HG02571 (cell line): ENCODE measurements around the gene GAD1.

Experiments used
- ATAC-seq: cut with Tn5 transposase; IDR thresholded peaks from one replicate; pipeline ENCODE4 v1.9.1; 2021; ENCODE audit warnings: mild to moderate bottlenecking, moderate library complexity; ENCODE audit not compliant: unreplicated experiment

Gene GAD1

DNA sequence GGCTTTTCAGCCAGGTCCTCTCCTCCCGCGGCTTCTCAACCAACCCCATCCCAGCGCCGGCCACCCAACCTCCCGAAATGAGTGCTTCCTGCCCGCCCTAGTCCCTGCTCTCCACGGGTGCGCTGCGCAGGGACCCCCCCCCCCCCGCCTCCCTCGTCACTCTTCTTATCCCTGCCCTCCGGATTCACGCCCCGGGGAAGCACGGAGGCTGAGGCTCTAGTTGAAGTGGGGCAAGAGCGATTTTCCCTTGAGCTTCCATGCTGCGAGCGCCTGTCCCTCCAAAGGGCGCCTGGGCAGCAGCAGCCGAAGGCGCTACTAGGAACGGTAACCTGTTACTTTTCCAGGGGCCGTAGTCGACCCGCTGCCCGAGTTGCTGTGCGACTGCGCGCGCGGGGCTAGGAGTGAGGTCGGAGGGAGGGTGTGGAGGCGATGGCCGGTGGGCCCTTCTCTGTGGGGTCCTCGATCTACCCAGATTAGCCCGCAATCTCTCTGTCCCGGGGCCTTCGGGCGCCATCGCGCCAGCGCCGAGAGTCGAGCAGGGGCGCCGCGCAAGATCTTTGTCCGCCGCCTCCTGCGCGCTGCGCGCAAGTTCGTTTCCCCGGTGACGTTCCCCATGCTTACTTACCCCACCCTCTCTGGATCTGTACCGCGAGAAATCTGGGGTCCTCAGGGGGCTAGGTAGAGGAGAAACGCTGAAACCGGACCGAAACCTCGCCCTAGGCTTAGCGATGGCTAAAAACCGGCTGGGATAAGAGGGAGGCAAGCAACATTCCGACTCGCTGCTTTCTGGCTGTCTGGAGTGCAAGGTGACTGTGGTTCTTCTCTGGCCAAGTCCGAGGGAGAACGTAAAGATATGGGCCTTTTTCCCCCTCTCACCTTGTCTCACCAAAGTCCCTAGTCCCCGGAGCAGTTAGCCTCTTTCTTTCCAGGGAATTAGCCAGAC lies 677 bp downstream of the GAD1 start:
- no peak for ATAC-seq

DNA sequence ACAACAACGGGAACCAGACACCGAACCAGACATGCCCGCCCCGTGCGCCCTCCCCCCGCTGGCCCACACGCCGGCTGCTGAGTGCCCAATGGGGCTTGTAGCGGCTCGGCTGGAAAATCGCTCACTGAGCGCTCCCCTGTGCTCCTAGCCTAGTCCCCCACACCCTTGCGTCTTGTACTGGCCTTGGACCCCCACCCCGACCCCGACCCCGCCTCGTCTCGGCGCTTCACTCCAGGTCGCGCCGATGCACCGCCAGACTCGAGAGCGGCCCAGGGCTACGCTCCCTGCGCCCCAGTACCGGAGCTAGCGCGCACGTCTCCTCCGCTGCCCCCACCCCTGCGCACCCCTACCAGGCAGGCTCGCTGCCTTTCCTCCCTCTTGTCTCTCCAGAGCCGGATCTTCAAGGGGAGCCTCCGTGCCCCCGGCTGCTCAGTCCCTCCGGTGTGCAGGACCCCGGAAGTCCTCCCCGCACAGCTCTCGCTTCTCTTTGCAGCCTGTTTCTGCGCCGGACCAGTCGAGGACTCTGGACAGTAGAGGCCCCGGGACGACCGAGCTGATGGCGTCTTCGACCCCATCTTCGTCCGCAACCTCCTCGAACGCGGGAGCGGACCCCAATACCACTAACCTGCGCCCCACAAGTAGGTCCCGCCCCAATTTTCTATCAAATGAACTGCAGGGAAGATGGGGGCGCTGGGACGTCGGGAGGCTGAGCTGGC lies 1.5 kb downstream of the GAD1 start:
- no peak for ATAC-seq

DNA sequence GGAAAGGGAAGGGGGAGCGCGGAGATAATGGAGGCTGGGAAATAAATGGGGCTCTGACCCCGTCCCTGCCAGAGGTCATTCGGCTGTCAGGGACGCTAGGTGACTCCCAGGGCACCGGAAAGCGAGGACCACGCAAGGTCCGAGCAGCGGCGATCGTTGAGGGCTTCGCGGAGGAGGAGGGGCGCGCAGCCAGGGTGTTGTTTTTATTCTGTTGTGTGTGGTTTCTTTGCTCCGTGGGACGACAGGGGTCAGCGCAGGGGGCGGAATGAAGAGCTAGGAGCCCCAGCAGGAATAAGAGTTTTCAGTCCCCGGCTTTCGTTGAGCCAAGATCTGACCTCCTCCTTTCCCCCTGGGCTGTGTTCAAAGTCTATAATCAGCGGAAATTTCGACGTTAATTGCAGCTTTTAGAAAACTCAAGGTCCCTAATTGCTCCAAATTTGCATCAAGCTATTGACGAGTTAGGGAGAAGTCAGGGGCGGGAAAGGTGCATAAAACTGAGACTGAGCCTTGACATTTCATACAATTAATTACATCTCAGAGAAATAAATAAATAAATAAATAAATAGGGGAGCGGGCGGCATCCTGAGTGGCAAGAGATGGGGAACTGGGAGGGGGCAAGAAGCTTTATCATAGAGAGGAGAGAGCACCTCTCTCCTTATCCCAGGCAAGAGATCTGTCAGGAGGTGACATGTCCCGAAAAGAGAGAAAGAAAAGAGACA lies 2.2 kb downstream of the GAD1 start:
- ATAC-seq = no peak

DNA sequence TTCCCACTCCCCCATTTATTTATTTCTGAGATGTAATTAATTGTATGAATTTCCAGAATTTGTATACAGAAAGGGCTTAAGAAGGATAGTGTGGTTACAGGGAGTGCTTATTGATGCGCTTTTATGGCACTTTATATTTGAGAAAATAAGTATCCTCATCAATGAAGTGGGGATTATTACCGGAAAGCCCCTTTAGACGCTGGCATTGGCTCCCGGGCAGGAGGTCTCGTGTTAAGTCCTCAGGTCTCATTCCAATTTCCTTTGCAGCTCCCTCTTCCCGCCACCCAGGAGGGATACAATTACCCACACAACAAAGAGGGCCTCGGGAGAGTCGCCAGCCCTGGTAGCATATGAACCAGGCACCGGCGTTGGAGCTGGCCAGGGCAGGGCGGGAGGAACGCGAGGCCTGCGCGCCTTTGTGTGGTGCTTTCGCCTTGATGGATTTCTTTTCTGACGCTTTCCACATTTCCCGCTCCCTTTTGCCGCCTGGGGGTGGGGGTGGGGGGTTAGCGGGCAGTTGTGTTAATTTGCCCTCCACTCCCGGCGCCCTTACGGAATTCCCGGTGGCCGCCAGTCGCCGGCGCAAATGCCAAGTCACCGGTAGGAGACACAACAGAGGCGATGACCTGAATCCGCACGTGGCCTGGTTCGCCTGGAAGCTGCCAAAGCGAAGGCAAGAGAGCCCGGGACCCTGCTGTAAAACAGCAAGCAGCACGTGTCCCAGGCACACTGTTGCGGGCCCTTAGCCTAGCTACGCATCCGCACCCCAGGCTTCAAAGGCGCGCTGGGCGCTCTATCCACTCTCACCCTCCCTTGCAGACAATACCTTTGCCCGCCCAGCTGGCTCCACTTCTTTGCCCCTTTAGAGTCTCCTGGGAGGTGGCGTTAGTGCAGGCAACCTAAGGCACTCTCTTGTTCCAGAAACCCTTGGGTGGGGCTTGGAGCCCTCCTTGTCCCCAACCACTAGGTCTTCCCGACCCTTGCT lies 3.3 kb downstream of the GAD1 start:
- ATAC-seq = no peak

DNA sequence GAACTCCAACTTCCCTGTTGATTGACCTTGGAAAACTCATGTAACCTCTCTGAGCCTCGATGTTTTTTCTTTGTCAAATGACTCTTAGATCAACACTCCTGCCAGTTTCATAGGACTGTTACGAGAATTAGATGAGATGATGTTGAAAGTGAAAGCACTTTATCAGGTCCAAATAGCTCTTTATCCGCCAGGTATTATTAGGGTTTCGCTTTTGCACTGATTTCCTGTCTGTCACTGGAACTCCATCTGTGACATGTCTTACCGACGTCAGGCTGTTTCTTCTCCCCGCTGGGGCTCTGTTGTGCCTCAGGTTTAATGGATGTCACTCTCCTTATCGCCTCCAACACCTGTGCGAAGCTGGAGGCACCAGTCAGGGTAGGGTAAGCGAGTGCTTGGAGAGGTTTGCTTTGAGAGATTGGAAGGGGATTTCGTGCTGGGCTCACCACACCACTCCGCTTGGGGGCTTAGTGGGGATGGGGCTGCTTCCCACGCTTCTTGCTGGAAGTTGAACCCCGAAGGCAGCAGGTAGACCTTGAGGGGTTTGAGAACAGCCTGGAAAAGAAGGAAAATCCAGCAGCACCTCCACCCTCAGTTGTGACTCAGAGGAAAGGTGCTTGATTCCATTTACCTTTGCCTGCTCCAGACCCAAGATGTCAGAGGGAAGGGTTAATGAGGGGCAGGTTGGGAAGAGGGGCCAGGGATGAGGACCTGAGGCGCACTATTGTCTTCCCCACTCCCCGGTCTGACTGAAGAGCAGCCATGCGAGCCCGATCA lies 4.3 kb downstream of the GAD1 start:
- no peak for ATAC-seq

DNA sequence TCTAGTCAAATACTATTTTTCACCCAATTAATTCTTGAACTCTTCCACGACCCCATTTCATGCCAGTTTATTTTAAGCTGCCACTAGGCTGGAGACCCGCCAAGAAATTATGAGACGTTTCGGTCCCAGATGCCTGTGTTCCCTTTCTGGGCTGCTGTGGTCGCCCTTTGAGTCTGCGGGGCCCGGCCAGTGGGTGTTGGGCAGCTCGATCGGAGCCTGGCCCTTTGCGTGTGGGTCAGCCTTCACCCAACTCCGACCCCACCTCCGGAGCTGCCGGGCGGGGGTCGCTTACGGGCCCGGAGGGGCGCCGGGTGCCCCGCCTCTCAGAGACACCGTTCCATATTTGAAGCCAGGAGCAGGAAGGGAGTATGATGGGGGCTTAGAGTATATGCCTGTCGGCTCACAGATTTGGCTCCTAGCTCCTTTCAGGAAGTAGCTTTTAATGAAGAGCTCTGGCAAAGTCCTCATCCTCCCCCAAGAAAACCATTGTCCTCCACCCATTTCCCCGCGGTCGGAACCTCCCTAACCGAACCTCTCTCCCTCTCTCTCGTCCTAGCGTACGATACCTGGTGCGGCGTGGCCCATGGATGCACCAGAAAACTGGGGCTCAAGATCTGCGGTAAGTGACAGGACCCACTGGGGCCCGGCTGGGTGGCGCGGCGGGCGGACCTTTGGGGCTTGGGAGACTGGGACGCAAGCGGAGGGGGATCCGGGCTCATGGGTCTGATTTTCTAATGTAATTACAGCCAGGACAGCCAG lies 5.0 kb downstream of the GAD1 start:
- no peak for ATAC-seq

DNA sequence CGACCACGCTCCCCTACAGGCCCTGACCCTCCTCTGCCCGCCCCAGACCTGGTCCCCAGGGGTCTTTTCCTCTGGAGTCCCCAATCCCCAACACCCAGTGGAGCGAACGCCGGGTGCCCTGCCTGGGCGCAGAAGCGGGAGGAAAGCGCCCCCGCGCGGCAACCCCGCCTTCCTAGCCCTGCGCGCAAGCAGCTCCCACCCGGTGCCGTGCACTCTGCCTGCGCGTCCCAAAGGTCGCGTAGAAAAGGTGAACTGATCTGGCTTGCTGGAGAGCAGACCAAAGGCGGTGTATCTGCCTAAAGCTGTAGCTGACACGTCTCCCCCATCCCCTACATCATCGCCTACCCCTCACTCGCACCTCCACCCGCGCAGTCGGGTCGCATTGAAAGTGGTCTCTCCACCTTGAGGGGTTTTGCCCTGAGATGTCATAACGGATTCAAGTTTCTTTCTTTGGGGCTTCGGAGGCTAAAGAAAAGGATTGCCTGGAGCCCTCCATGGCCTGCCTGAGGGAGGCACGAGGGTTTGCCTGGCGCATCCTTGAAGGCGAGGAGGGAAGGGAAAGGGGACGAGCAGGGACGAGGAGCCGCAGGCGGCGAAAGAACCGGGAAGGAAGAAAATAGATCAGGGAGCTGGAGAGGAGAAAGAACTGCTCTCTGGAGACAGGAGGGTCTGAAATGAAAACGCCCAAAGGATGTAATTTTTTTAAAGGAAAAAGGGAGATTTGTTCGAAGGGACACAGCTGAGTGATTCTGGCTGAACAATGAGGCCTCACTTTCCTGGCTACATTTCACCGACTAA lies 5.8 kb downstream of the GAD1 start:
- no peak for ATAC-seq

DNA sequence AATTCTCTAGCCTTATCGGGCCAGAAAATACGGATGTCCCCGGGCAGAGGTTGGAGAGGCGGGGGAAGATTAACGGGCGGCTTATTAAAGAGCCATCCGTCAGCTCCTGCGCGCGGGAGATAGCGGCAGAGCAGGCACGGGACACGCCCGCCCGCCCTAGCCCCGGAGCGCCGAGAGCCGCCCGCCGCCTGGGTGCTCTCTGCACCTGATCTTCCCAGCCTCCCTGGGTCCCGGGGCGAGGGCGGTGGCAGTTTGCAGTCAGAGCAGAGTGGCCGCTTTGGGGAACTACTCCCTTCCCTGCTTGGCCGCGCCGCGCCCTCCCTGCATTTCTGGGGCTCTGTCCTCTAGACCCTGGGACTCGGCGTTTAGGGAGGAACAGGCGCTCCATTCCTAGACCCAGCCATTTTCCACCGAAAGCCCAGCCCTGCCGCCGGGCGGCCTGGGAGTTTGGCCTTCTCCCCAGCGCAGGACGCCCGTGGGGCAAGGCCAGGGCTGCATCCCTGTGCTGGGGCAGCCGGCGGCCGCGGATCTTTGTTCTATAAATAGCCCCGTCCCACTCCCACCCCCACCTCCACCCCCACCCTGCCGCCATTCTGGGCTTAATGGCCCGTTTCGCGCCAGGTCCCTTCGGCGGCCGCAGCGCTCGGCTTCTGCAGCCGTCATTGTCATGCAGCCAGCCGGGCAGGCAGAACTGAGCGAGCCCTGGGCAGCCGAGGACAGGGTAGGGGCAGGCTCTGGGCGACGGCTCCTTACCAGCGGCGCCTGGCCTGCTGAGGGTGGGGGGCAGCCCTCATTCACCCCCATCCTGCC lies 6.6 kb downstream of the GAD1 start:
- ATAC-seq = no peak

DNA sequence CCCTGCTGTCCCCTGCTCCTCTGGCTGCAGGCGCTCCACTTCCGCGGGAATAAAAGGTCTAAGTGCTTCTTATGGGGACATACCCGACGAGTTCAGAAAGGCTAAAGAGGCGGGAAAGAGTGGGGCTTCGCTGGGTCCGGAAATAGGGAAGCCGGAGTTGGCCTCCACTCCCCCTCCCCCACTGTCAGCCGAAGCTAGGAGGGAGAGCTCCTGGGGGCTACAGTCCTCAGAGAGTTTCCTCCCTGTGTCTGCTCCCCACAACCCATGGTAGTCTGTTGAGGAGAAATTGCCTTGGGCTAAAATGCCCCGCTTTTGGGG lies 7.2 kb downstream of the GAD1 start:
- ATAC-seq = no peak

DNA sequence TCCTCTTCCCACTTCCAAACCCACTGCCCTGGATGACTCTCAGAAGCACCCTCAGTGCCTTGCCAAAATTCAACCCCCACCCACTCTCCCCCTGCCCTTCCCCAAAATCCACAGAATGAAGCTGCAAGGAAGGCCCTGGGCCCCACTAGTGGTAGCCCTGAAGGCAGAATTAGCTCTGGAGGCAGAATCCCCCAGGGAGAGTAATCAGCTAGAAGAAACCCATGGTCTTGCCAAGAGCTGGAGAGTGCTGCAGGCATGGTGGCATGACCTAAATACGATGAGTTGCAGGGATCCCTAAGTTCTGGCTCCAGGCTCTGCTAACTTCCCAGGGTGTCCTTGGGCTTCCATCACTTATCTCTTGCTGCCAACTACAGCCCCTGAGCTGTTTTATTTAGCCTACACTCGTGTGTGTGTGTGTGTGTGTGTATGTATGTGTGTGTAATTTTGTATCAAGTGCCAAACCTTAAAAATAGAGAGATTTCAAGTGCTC lies 7.9 kb downstream of the GAD1 start:
- ATAC-seq = no peak

DNA sequence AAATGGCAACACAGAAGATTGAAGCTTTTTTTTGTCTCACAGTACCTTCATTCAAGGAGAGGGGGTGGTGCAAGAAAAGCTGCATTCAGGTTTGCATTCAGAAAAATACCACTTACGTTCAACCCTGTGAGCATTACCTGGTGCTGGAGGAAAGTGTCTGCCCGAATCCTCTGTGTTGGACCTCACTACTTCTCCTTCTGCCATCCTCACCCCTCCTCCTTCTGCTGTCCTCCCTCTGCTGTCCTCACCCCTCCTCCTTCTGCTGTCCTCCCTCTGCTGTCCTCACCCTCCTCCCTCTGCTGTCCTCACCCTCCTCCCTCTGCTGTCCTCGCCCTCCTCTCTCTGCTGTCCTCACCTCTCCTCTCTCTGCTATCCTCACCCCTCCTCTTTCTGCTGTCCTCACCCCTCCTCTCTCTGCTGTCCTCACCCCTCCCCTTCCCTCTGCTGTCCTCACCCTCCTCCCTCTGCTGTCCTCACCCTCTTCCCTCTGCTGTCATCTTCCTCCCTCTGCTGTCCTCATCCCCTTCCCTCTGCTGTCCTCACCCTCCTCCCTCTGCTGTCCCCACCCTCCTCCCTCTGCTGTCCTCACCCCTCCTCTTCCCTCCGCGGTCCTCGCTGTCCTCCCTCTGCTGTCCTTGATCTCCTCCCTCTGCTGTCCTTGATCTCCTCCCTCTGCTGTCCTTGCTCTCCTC lies 11.3 kb downstream of the GAD1 start:
- ATAC-seq = no peak

DNA sequence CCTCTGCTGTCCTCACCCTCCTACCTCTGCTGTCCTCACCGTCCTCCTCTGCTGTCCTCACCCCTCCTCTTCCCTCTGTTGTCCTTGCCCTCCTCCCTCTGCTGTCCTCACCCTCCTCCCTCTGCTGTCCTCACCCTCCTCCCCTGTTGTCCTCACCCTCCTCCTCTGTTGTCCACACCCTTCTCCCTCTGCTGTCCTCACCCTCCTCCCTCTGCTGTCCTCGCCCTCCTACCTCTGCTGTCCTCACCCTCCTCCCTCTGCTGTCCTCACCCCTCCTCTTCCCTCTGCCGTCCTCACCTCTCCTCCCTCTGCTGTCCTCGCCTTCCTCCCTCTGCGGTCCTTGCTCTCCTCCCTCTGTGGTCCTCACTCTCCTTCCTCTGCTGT lies 11.8 kb downstream of the GAD1 start:
- ATAC-seq = no peak

DNA sequence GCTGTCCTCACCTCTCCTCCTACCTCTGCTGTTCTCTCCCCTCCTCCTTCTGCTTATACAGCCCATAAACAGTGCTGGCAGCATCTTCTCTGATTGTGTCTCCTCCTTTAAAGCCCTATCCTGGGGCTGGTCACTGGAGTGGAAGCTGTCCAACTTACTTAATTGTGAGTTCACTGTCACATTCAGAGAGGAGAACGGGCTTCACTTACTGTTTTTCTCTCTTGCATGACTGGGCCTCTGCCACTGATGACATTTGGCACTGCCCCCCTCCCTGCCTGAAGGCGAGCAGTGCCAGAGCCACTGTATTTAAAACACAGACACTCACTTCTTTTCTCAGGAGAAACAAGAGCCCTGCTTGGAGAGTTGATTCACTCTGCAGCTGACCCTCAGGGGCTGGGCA lies 12.3 kb downstream of the GAD1 start:
- no peak for ATAC-seq

DNA sequence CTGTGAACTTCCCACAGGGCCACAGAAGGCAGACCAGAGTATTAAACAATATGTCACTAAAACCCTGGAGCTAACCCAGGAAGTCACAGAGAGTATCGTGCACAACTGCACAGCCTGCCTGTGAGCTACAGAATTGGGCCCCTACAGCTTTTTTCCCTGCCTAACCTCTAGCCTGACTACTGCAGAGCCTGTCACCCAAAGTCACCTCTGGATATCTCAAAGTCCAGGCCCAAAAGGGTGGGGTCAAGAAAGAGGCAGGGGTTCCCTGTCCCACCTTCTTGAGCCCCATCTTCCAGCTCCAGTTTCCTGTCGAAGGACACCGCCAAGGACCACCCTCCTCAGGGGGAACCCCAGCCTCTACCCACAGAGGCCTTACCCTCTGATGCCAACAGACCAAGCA lies 13.5 kb downstream of the GAD1 start:
- no peak for ATAC-seq

DNA sequence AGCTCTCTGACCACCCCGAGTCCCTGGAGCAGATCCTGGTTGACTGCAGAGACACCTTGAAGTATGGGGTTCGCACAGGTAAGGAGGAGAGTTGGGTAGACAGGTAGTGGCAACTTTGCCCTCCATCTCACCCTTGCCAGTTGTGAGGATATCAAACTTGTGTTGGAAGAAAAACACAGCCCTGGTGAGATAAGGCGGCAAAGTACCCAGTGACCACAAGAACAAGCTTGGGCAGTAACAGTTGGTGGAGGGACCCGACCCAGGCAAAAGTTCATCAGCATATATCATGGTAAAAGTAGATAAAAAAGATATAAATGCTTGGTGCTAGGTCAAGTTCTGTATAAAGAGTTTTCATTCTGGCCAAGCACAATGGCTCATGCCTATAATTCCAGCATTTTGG lies 14.4 kb downstream of the GAD1 start:
- no peak for ATAC-seq

DNA sequence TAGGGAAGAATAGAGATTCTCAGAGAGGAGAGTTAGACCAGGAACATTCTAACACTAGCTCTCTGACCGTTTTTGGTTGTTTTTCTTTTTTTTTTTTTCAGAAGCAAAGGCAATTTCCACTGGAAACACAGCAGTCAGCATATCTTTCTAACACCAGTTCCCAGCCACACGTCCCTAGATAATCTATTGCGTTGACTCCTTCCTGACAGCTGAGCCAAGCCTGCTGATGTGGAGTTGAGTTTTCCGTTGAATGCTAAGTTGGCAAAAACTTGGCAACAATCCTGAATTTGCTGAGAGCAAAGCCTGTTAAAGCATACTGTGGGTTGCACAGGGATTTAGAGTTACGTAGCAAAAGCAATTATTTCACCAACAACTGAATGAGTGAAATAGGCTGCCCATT lies 19.3 kb downstream of the GAD1 start:
- no peak for ATAC-seq

DNA sequence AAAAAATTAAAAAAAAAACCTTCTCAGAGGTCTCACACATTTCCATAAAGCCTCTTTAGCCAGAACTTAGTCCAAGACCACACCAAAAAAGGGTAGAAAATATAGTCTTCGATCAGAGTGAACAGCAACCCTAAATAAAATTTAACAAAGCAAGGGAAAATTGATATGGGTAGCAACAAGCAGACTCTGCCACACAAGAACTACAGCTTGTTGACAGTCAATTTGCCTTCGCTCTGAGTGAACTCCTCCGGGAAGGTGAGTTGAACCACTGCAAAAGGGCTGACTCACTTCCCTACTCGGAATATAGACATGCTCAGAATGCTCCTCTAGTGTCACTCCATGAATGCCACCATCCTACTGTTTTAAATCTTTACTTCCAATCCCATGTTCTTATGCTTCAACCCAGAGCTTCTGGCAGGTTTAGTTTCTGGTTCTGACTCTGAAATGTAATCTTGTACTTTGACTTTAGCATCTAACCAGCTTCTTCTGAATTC lies 24.1 kb downstream of the GAD1 start:
- no peak for ATAC-seq
